HG03342 (cell line): ENCODE data around the gene PTGDR2.

Experiments used
- ATAC-seq: cut with Tn5 transposase; IDR thresholded peaks from one replicate; pipeline ENCODE4 v1.9.1; 2021; ENCODE audit warnings: mild to moderate bottlenecking, moderate library complexity; ENCODE audit not compliant: unreplicated experiment

Gene PTGDR2

DNA sequence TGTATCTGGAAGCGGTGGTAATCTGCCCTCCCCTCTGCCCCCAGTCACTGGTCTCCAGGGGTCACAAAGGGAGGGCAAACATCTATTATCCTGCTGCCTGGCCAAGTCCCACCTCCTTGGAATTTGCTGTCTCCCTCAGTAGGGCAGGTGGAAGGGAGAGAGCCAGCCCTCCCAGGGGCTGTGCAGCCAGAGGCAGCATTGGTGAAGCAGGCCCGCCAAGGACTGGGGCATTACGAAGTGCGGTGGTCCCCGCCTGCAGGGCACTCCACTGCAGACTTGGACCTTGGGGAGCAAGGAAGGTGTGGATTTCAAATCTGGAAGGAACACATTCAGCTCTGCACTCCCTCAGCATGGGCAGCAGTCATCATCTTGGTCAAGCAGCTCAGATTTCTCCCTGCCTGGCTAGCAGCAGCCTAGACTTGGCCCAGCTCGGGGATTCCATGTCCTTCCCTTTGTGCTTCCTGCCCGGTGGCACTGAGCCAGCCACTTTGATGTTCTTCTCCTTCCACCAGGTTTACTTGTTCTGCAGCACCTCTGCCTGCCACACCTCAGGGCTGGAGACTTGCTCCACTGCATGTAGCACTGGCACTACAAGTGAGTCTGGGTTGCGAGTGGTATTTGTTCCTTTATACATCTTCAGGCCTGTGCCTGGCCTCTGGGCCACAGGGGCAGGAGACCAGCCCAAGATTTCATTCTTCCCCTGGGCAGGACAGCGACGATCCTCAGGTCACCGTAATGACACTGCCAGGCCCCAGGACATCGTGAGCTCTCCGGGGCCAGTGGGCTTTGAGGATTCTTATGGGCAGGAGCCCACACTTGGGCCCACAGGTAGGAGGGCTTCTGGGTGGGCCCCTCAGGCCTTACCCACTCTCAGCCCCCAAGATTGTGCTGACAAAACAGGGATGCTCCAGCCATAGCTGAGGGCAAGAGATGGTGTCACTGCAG, 18.9 kb upstream of the PTGDR2 start:
- no peak for ATAC-seq

GRCh38 chr11:60873533-60873932, 17.8 kb upstream of the PTGDR2 start:
- no peak for ATAC-seq

DNA sequence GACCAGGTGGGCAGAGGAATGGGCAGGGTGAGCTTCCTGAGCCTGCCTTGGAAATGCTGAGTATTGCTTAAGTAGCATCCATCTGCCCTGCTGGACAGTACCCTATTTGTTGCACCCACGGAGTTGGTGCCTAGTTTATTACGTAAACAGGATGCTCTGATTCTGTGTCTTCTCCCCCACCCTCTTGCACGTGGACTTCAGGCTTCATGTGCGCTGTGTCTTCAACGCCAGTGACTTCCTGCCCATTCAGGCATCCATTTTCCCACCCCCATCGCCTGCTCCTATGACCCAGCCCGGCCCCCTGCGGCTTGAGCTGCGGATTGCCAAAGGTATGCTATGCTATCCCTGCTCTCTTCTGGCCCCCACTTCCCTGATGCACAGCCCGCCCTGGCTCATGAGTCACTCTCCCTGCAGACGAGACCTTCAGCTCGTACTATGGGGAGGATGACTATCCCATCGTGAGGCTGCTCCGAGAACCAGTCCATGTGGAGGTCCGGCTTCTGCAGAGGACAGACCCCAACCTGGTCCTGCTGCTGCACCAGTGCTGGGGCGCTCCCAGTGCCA, 17.3 kb upstream of the PTGDR2 start:
- ATAC-seq = no peak

GRCh38 chr11:60872124-60872960, 16.6 kb upstream of the PTGDR2 start:
- ATAC-seq = no peak

- ATAC-seq = no peak
Measured at GRCh38 chr11:60871378-60872061, 15.8 kb upstream of the PTGDR2 start.

GRCh38 chr11:60870733-60871377, 15.1 kb upstream of the PTGDR2 start:
- ATAC-seq = no peak

GRCh38 chr11:60870276-60870675, 14.5 kb upstream of the PTGDR2 start:
- ATAC-seq = no peak

DNA sequence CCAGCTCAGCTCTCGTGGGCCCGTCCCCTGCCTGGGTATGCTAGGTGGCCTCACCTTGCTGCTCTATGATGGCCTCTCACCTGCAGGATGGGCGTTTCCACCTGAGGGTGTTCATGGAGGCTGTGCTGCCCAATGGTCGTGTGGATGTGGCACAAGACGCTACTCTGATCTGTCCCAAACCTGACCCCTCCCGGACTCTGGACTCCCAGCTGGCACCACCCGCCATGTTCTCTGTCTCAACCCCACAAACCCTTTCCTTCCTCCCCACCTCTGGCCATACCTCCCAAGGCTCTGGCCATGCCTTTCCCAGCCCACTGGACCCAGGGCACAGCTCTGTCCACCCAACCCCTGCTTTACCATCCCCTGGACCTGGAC, 13.7 kb upstream of the PTGDR2 start:
- ATAC-seq = no peak

- ATAC-seq = no peak
Measured at GRCh38 chr11:60868682-60869450, 13.1 kb upstream of the PTGDR2 start.

DNA sequence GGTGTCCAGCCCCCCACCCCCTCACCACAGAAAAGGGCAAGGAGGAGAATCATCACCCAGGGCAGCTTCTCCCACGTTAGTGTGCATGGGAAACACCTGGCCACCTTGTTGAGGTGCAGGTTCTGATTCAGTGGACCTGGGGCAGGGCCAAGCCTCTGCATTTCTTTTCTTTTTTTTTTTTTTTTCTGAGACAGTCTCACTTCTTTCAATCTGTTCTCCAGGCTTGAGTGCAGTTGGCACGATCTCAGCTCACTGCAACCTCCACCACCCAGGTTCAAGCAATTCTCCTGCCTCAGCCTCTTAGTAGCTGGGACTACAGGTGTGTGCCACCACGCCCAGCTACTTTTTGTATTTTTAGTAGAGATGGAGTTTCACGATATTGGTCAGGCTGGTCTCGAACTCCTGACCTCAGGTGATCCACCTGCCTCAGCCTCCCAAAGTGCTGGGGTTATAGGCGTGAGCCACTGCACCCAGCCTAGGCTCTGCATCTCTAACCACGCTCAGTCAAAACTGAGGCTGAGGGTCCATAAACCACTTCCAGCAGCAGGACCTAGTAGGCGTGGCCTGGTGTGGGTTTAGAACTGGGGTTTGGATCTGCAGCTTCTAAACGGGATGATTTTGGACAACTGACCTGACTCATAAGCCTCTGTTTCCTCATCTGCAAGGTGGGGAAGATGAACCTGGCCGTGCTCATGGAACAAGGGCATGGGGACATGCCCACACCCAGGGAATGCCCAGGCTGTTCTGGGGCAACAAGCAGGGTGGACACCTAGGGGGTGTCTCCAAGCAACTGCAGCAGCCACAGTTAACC, 12.3 kb upstream of the PTGDR2 start:
- ATAC-seq = no peak

GRCh38 chr11:60866911-60867870, 11.4 kb upstream of the PTGDR2 start, which contains the start of gene ZP1:
Gene ZP1, plus strand, starts transcription at chr11:60867542. Its CDS starts 20 bp downstream, at chr11:60867562.
- ATAC-seq = no peak

- ATAC-seq = no peak
Measured at GRCh38 chr11:60864856-60865513, 9.2 kb upstream of the PTGDR2 start.

DNA sequence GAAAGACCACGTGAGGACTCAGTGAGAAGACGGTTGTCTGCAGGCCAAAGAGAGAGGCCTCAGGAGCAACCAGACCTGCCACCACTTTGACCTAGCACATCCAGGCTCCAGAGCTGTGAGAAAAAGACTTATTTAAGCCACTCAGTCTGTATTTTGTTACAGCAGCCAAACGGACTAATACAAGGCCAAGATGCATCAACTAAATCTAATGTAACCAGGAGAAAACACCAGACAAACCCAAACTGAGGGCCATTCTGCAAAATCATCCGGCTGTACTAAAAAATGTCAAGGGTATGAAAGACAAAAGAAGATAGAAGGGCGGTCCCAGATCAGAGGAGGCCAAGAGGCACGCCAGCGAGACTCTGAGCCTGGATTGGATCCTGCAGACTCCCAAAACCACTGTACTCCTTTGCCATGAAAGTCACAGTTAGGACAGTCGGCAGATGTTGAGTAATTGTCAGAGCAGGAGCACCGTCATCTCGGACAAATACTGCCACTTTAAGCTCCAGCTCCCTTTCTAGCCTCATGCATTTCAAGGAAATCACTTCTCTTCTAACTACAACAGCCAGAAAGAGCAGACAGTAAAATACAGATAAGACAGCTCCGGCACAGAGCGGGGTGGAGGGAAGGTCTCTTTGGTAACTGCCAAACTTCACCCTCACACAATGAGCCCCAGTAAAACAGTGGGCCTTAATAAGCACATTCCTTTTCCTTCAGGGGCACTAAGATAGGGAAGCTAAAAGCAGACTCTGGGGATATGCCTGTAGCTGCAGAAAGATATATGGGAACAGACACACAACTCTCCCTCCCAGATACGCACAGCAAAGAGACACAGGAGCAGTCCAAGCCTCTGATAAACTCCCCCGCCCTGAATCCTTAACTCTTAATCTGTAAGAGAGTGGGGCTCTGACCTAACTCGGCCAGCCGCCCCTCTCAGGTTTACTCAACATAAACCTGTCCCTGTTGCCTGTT, 8.1 kb upstream of the PTGDR2 start:
- no peak for ATAC-seq

- ATAC-seq = no peak
Measured at GRCh38 chr11:60862171-60862570, 6.4 kb upstream of the PTGDR2 start.

- no peak for ATAC-seq
Measured at GRCh38 chr11:60860943-60861342, 5.2 kb upstream of the PTGDR2 start.
